Activated CD4-positive, alpha-beta memory T cell treated with anti-CD3 and anti-CD28 coated beads for 36 hours (primary cell): Measurements from ENCODE around the gene IFTAP. TPM values are rescaled to one million over a fixed set of nuclear protein-coding genes. Genes with fewer than 3 reads are reported as not detected.
"Not testable (repeated sequence)": the region's sequence is repeated elsewhere in the genome, so short reads cannot be mapped to it uniquely, and the experiment has no call there.

Source experiments
- CTCF ChIA-PET: fragments of 350-600 bp; sonication (Branson Sonifier 250); formaldehyde crosslinking; loops from one replicate; lab custom pipeline; 2021; ENCODE audit warnings: antibody characterized with exemption, inconsistent platforms; lab: Charles Lee
- POLR2A ChIA-PET: fragments of 350-600 bp; sonication (Branson Sonifier 250); formaldehyde crosslinking; loops from one replicate; lab custom pipeline; 2021; ENCODE audit warnings: antibody characterized with exemption; lab: Charles Lee
- DNase-seq: peaks from one replicate; pipeline ENCODE4 v3.0.0-alpha.2; 2020
- H3K27ac Mint-ChIP-seq: one replicate; pipeline ENCODE4 v1.8.0; 2021; ENCODE audit warnings: mixed read lengths
- H3K27me3 Mint-ChIP-seq: one replicate; pipeline ENCODE4 v1.8.0; 2021; ENCODE audit warnings: mixed read lengths
- H3K36me3 Mint-ChIP-seq: one replicate; pipeline ENCODE4 v1.8.0; 2021; ENCODE audit warnings: mixed read lengths
- H3K4me1 Mint-ChIP-seq: one replicate; pipeline ENCODE4 v1.8.0; 2021; ENCODE audit warnings: low read depth, mixed read lengths
- H3K4me3 Mint-ChIP-seq: one replicate; pipeline ENCODE4 v1.8.0; 2021; ENCODE audit warnings: mild to moderate bottlenecking, mixed read lengths
- H3K9me3 Mint-ChIP-seq: one replicate; pipeline ENCODE4 v1.8.0; 2021; ENCODE audit warnings: mixed read lengths
- intact Hi-C: fragments of 100-400 bp; cut with micrococcal nuclease; formaldehyde crosslinking; loops from one replicate; pipeline ENCODE4 v1.15.1; 2023
- total RNA-seq, 2 experiments: library from RNA; stranded (reverse); gene quantifications; one replicate each; pipeline ENCODE4 v1.2.3, GENCODE V29; 2021

Gene IFTAP
- total RNA-seq, 2 experiments from 2014 or later = 2.7 to 3.0 TPM

- no peak overlapping the region for H3K4me3 Mint-ChIP-seq
- POLR2A ChIA-PET = no interaction called here
- no peak for DNase-seq
These were observed 78.6 kb downstream of the IFTAP start for GRCh38 chr11:36672815-36673450.

GRCh38 chr11:36679547-36679946 lies 85.2 kb downstream of the IFTAP start:
- H3K36me3 Mint-ChIP-seq, DNase-seq, H3K4me3 Mint-ChIP-seq, intact Hi-C loops, H3K9me3 Mint-ChIP-seq, POLR2A ChIA-PET, H3K27ac Mint-ChIP-seq, CTCF ChIA-PET, H3K4me1 Mint-ChIP-seq: not testable (repeated sequence)
- H3K27me3 Mint-ChIP-seq = peaks cover 30% of the 10 kb centered on the region

More at GRCh38 chr11:36672815-36673450, 78.6 kb downstream of the IFTAP start:
- H3K36me3 Mint-ChIP-seq = no peaks in the 10 kb centered on the region
- CTCF ChIA-PET = interaction anchor here (0.7 to 7.7 kb wide), 14 partner anchors 12 to 380 kb away, joined by 3 to 84 read pairs (median 4); partner anchors contain the start of gene RAG1
- peaks cover 15% of the 10 kb centered on the region for H3K27me3 Mint-ChIP-seq
- no peak overlapping the region for H3K27ac Mint-ChIP-seq
- intact Hi-C loops = loop anchor here (1.0 to 2.0 kb wide), 3 partner anchors 104 to 381 kb away; partner anchors contain the start of gene RAG1
- H3K4me1 Mint-ChIP-seq = no peaks in the 10 kb centered on the region
- H3K9me3 Mint-ChIP-seq = peaks cover 2% of the 10 kb centered on the region

- POLR2A ChIA-PET = no interaction called here
- no peak overlapping the region for H3K4me3 Mint-ChIP-seq
- no peak overlapping the region for H3K27ac Mint-ChIP-seq
- H3K36me3 Mint-ChIP-seq = no peaks in the 10 kb centered on the region
- DNase-seq = no peak
- H3K27me3 Mint-ChIP-seq = peaks cover 43% of the 10 kb centered on the region
- CTCF ChIA-PET = interaction anchor here (1.7 kb wide), 1 partner anchor 12 kb away, joined by 4 read pairs; no protein-coding TSS in a partner anchor
- H3K4me1 Mint-ChIP-seq = peaks cover 11% of the 10 kb centered on the region
- no peaks in the 10 kb centered on the region for H3K9me3 Mint-ChIP-seq
- intact Hi-C loops = no loop called here
These were observed 89.5 kb downstream of the IFTAP start for GRCh38 chr11:36683818-36684217.

GRCh38 chr11:36684840-36685801 lies 90.8 kb downstream of the IFTAP start:
- H3K4me1 Mint-ChIP-seq = peaks cover 11% of the 10 kb centered on the region
- intact Hi-C loops = no loop called here
- peaks cover 53% of the 10 kb centered on the region for H3K27me3 Mint-ChIP-seq
- no peak overlapping the region for H3K27ac Mint-ChIP-seq
- H3K36me3 Mint-ChIP-seq = no peaks in the 10 kb centered on the region
- ChIA-PET POLR2A (no interaction called here), CTCF (interaction anchor here (0.7 to 1.8 kb wide), 6 partner anchors 14 to 121 kb away, joined by 3 to 16 read pairs (median 4); no protein-coding TSS in a partner anchor)
- H3K9me3 Mint-ChIP-seq = no peaks in the 10 kb centered on the region
- H3K4me3 Mint-ChIP-seq = no peak overlapping the region
- DNase-seq = peak; percentile 42

GRCh38 chr11:36688132-36688531 lies 93.8 kb downstream of the IFTAP start:
- no peak for DNase-seq
- Mint-ChIP-seq H3K27me3 (peaks cover 47% of the 10 kb centered on the region), H3K27ac (no peak overlapping the region), H3K9me3 (no peaks in the 10 kb centered on the region), H3K4me1 (peaks cover 11% of the 10 kb centered on the region), H3K4me3 (no peak overlapping the region), H3K36me3 (no peaks in the 10 kb centered on the region)
- ChIA-PET POLR2A (no interaction called here), CTCF (no interaction called here)
- intact Hi-C loops = no loop called here

GRCh38 chr11:36688571-36689291 lies 94.4 kb downstream of the IFTAP start:
- Mint-ChIP-seq H3K36me3 (no peaks in the 10 kb centered on the region), H3K9me3 (no peaks in the 10 kb centered on the region), H3K4me3 (no peak overlapping the region), H3K27ac (no peak overlapping the region), H3K27me3 (peaks cover 50% of the 10 kb centered on the region), H3K4me1 (peaks cover 11% of the 10 kb centered on the region)
- POLR2A ChIA-PET = no interaction called here
- intact Hi-C loops = no loop called here
- DNase-seq = no peak
- CTCF ChIA-PET = interaction anchor here (0.8 to 1.4 kb wide), 3 partner anchors 14 to 124 kb away, joined by 4 to 5 read pairs (median 4); no protein-coding TSS in a partner anchor

GRCh38 chr11:36689442-36689841 lies 95.1 kb downstream of the IFTAP start:
- ChIA-PET CTCF (interaction anchor here (0.8 to 2.1 kb wide), 4 partner anchors 13 to 125 kb away, joined by 4 to 8 read pairs (median 4); no protein-coding TSS in a partner anchor), POLR2A (interaction anchor here (0.7 kb wide), 1 partner anchor 176 kb away, joined by 3 read pairs; no protein-coding TSS in a partner anchor)
- intact Hi-C loops = no loop called here
- Mint-ChIP-seq H3K4me3 (no peak overlapping the region), H3K9me3 (no peaks in the 10 kb centered on the region), H3K27ac (no peak overlapping the region), H3K27me3 (peaks cover 47% of the 10 kb centered on the region), H3K4me1 (peaks cover 9% of the 10 kb centered on the region), H3K36me3 (no peaks in the 10 kb centered on the region)
- no peak for DNase-seq

GRCh38 chr11:36692704-36693103 lies 98.4 kb downstream of the IFTAP start:
- H3K27ac Mint-ChIP-seq = no peak overlapping the region
- H3K27me3 Mint-ChIP-seq = peaks cover 45% of the 10 kb centered on the region
- H3K36me3 Mint-ChIP-seq = no peaks in the 10 kb centered on the region
- intact Hi-C loops = no loop called here
- DNase-seq = no peak
- no peaks in the 10 kb centered on the region for H3K9me3 Mint-ChIP-seq
- ChIA-PET CTCF (interaction anchor here (1.2 kb wide), 1 partner anchor 54 kb away, joined by 3 read pairs; no protein-coding TSS in a partner anchor), POLR2A (no interaction called here)
- no peak overlapping the region for H3K4me3 Mint-ChIP-seq
- no peaks in the 10 kb centered on the region for H3K4me1 Mint-ChIP-seq

- H3K4me1 Mint-ChIP-seq = no peaks in the 10 kb centered on the region
- H3K27ac Mint-ChIP-seq = no peak overlapping the region
- H3K4me3 Mint-ChIP-seq = no peak overlapping the region
- no peak for DNase-seq
- intact Hi-C loops = no loop called here
- H3K36me3 Mint-ChIP-seq = no peaks in the 10 kb centered on the region
- ChIA-PET POLR2A (no interaction called here), CTCF (interaction anchor here (1.2 kb wide), 1 partner anchor 54 kb away, joined by 3 read pairs; no protein-coding TSS in a partner anchor)
- peaks cover 42% of the 10 kb centered on the region for H3K27me3 Mint-ChIP-seq
- H3K9me3 Mint-ChIP-seq = no peaks in the 10 kb centered on the region
These were observed 99.0 kb downstream of the IFTAP start for GRCh38 chr11:36693139-36693843.

- H3K4me3 Mint-ChIP-seq = no peak overlapping the region
- POLR2A ChIA-PET = no interaction called here
- intact Hi-C loops = no loop called here
- no peak overlapping the region for H3K27ac Mint-ChIP-seq
- peaks cover 33% of the 10 kb centered on the region for H3K27me3 Mint-ChIP-seq
- no peaks in the 10 kb centered on the region for H3K36me3 Mint-ChIP-seq
- no peak for DNase-seq
- H3K4me1 Mint-ChIP-seq = no peaks in the 10 kb centered on the region
- CTCF ChIA-PET = no interaction called here
- no peaks in the 10 kb centered on the region for H3K9me3 Mint-ChIP-seq
These were observed 100.8 kb downstream of the IFTAP start for GRCh38 chr11:36695111-36695510.

- no peaks in the 10 kb centered on the region for H3K4me1 Mint-ChIP-seq
- peaks cover 33% of the 10 kb centered on the region for H3K27me3 Mint-ChIP-seq
- no peaks in the 10 kb centered on the region for H3K36me3 Mint-ChIP-seq
- ChIA-PET POLR2A (interaction anchor here (0.5 kb wide), 1 partner anchor 17 kb away, joined by 5 read pairs; no protein-coding TSS in a partner anchor), CTCF (interaction anchor here (0.9 kb wide), 1 partner anchor 51 kb away, joined by 3 read pairs; no protein-coding TSS in a partner anchor)
- DNase-seq = no peak
- H3K27ac Mint-ChIP-seq = no peak overlapping the region
- H3K4me3 Mint-ChIP-seq = no peak overlapping the region
- intact Hi-C loops = no loop called here
- H3K9me3 Mint-ChIP-seq = no peaks in the 10 kb centered on the region
These were observed 101.3 kb downstream of the IFTAP start for GRCh38 chr11:36695571-36695970.
